ENCODE measurements around the gene OBP2A.

- TF ChIP-seq CTCF (IDR thresholded peaks at IDR 0.05; ENCODE audit: low read depth, low read length) (no peak), EZH2phosphoT487 (IDR thresholded peaks at IDR 0.05; ENCODE audit: low read depth) (no peak)
Observed at GRCh38 chr9:135582541-135582940, 36.6 kb downstream of the OBP2A start.

Data from OCI-LY3 (cell line).